HG02840 (cell line): ENCODE results near the gene ABLIM2.

Experiments used
- ATAC-seq: cut with Tn5 transposase; IDR thresholded peaks from one replicate; pipeline ENCODE4 v1.9.1; 2021; ENCODE audit warnings: mild to moderate bottlenecking, moderate library complexity, moderate number of reproducible peaks; ENCODE audit not compliant: unreplicated experiment, low FRiP score

Gene ABLIM2

DNA sequence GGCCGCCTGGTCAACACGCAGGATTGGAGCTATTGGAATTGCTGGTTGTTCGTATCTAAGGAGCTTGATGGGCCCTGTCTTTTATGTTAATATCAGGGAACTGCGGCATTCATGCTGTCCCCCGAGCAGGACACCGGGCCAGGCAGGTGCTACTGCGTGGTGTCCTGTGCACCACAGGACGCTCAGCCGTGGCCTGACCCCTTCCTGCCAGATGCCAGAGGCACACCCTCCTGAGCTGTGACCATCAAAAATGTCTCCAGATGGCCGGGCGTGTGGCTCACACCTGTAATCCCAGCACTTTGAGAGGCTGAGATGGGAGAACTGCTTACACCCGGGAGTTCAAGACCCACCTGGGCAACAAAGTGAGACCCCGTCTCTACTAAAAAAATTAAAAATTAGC lies 32.1 kb downstream of the ABLIM2 start:
- ATAC-seq, result no peak

DNA sequence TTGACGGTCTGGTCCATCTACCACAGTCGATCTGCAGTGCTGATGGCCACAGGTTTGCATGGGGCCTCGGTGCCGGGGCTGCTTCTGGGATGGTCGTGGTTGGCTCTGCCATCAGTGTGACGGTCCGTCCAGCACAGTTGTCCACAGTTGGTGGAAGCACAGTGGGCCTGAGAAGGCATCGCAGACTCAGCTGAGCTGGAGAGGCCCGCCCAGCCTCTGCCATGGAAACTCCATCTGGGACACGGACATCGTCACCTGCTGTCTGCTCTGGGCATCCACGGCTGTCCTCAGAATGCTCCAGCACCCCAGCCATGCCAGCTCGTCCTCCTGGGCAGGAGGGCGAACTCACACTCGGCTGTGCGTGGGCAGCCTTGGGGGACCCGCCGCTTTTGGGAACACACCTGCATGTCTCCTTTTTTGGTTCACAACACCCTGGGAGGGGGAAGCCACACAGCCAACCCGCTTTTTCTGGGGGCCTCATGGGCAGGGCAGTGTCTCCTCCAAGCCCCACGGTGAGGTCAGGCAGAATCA lies 33.0 kb downstream of the ABLIM2 start:
- no peak for ATAC-seq

- ATAC-seq, result no peak
Measured at GRCh38 chr4:8123870-8124269, 34.7 kb downstream of the ABLIM2 start.

DNA sequence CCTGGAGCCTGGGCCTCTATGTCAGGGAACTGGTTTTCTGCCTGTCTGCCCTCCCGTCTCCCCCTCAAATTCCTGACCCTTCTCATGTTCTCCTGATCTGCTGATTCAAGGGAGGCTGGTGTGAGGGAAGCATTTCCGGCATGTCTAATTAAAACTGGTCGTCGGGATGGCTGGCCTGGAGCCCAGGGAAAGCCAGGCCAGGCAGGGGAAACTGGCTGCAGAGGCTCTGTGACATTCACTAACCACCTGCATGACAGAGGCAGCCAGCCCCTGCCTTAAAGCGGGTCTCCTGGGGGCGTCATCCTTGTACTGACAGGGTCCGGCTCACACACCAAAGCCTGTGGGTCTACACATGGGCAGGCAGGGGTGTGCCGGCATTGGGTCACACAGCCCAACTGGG lies 35.2 kb downstream of the ABLIM2 start:
- ATAC-seq, result no peak

DNA sequence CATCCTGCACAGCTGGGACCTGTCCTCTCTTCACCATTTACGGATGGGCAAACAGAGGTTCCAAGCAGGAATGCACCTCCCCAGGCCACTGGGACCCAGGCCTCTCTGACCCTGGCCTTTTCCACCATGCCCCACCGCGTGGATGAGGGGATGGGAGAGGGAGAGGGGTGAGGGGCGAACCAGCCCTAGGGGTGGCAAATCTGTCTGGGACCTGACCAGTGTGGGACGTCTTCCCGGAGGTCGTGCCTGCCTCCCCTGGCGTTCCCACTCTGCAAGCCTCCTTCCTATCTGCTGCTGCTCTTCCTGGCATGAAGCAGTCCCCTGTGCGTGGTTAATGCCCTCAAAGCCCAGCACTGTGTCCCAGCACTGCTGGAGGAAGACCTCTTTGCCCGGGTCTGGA lies 35.9 kb downstream of the ABLIM2 start:
- ATAC-seq, result no peak

DNA sequence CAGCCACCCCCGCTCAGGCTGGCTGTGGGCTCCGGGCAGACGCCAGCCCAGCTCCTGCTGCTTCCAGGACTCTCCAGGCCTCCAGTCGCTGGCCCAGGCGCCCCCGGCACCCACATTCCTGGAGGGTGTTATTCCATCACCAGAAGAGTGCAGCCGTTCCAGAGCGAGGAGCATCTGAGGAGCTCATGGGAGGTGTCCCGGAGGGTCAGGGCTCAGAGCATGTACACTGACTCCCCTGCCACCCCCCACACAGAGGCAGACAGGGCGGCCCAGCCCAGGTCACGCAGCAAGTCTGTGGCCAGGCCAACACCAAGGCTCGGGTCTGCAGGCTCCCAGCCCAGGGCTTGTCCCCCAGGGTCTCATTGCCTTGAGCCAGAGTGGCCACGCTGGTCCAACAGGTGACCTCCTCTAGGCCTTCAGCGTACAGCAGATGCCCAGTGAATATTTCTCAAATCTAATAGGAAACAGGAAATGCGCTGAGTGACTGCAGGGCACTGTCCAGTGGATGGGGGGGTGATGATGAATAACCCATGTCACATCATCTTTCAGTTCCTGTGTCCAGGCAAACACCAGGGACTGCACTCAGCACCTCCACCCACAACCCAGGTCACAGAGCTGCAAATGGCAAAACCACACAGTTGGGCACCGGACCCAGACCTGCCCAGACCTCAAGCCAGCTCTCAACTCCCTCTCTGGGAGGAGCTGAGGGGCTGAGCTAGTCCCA lies 37.2 kb downstream of the ABLIM2 start:
- no peak for ATAC-seq

DNA sequence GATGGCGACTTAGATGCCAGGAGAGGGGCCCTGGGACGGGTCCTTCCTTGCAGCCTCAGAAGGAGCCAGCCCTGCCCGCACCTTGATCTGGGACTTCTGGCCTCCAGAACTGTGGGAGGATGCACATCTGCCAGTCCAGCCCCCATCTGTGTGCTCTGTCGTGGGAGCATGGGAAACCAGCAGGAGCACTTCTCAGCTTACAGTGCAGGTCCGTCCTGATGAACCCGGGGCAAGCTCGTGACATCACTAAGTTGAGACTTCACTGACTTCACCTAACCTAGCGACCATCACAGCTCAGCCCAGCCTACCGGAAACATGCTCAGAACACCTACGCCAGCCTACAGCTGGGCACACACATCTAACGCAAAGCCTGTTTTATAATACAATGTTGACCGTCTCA lies 38.1 kb downstream of the ABLIM2 start:
- no peak for ATAC-seq

DNA sequence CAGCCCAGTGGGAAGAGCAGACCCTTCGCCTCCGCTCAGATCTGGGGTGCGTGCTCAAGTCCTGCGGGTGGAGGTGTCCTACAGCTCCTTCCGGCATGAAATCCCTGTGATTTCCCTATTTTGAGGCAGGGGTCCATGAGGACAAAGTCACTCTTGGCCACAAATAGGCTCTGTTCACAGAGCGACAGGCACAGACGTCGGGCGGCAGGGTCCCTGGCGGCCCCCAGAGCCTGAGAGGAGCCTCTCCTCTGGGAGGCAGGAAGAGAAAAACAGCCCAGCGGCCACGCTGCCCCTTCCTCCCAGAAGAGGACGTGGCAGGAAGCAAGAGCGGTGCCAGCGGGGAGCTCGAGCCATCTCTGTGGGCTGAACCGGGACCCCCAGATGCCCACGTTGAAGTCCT lies 38.7 kb downstream of the ABLIM2 start:
- ATAC-seq, result no peak

GRCh38 chr4:8118531-8118930 lies 40.1 kb downstream of the ABLIM2 start:
- no peak for ATAC-seq

GRCh38 chr4:8118035-8118434 lies 40.6 kb downstream of the ABLIM2 start:
- no peak for ATAC-seq

- no peak for ATAC-seq
Measured at GRCh38 chr4:8117278-8117682, 41.3 kb downstream of the ABLIM2 start.

GRCh38 chr4:8115916-8116315 lies 42.7 kb downstream of the ABLIM2 start:
- ATAC-seq, result no peak

- ATAC-seq, result no peak
Measured at GRCh38 chr4:8115203-8115520, 43.5 kb downstream of the ABLIM2 start.

GRCh38 chr4:8114456-8115202 lies 44.0 kb downstream of the ABLIM2 start:
- no peak for ATAC-seq

DNA sequence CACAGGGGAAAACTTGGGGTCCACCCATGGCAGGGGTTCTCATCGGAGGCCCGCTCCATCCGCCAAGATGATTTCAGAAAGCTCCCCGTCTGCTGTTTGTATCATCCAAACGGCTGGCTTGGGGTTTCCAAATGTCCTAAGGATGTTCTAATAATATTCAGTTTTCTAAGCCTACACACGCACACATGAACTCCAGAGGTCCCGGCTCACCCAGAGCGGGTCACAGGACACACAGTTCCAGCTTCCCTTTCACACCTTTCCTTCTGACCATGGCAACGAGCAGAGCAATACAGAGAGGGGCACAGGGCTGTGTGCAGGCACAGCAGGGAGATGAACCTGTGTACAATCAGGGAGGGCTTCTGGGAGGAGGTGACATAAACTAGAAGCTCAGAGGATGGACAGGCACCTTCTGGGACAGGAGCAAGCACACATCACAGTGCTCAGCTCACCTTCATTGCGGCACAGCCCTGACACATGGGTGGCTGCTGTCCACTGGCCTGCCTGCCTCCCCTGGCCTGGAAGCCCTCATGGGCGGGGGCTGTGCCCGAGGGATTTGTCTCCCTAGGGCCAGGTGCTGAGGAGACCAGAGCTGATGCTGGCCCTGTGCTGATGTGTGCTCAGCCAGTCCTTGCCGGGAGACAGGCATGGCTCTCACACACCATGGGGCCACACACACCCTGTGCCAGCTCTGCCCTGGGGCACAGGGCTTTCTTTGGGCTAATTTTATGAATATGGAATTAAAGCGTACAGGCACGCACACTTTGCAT lies 44.8 kb downstream of the ABLIM2 start:
- ATAC-seq, result no peak

DNA sequence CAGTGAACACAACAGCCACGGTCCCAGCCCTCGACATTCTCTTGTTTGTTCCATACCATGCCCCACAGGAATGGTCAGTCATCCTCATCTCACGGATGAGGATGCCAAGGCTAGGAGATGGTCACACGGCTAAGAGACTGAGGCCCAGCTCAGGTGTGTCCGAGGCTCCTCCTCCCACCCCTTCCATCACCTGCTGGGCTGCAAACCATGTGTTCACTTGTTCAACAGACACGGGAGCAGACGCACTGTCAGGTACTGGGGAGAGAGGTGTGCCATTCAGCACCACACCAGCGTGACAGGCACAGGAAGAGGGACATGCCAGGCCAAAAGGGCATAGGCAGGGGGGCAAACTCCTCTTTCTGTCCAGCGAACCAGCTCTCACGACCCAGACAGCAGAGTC lies 45.9 kb downstream of the ABLIM2 start:
- ATAC-seq, result no peak

DNA sequence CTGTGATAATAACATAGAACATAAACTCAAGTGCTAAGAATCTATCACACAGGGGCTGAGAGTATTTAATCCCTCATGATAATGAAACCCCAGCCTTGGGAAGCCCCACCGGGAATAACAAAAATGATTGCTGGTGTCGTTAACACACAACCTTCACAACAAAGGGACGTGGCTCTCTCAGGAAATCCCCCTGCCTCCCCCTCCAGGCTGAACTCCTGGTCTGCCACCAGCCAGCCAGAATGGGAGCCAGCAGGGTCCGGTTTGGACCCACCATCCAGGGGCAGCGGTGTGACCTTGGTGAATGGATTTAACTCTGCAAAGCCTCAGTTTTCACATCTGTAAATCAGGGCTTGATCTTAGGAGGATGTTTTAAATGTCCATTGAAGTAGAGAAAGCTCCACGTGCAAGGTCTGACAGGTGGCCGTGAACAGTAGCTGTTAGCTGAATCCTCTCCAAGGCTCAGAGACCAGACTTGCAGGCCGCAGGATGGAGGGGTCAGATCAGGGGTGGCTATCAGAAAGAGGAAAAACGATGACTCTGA lies 46.5 kb downstream of the ABLIM2 start:
- ATAC-seq, result no peak

GRCh38 chr4:8110071-8110986 lies 48.3 kb downstream of the ABLIM2 start:
- ATAC-seq, result no peak

DNA sequence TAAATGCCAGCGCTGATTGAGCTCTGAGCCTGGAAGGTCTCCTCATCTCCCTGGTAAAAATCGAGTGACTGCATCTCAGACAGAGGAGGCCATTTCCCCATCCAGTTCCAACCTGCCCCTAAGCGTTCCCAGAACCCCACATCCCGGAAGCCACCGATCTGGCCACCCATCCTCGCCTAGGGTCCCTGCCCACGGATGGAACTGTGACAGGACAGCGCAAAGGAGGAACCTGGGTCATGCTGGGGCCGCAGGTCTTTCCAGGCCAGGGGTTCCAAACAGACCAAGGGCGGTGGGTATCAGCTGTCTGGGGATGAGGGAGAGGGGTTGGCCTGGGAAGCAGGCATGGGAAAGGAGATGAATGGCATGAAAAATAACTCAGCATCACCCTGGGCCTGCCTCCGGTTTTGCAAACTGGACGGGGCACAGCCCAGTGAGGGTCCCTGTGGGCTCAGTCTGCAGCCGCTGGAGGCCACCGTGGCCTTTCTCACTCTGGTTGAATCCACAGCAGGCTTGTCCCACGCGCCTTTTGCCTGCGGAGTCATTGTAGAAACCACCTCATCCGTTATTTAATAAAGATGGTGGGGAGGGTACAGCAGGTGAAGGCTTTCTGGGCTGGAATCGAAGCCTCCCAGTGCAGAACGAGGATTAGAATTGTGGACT lies 49.1 kb downstream of the ABLIM2 start:
- ATAC-seq, result no peak
